GM21576 (cell line): ENCODE measurements around the gene TMEM95.
A peak's percentile ranks its signal among the peaks of the same experiment; 100 is the strongest.

Experiments used
- ATAC-seq: cut with Tn5 transposase; IDR thresholded peaks from one replicate; pipeline ENCODE4 v1.9.1; 2021; ENCODE audit warnings: mild to moderate bottlenecking, moderate library complexity; ENCODE audit not compliant: unreplicated experiment

The TMEM95 gene

GRCh38 chr17:7355053-7355452 is at the start of gene TMEM95:
TMEM95 (plus strand) TSS chr17:7355156; CDS start chr17:7355205, 49 bp downstream.
- ATAC-seq = no peak

GRCh38 chr17:7306911-7307685 is 47.9 kb upstream of the TMEM95 start, which contains the start of gene EIF5A:
EIF5A (plus strand) TSS chr17:7307628; CDS start chr17:7309636, 2,008 bp downstream.
- peak; percentile 61 for ATAC-seq

GRCh38 chr17:7307686-7308624 is 47.0 kb upstream of the TMEM95 start:
- ATAC-seq = no peak

GRCh38 chr17:7308625-7309433 is 46.1 kb upstream of the TMEM95 start:
- no peak for ATAC-seq

- ATAC-seq = no peak
These were observed 45.3 kb upstream of the TMEM95 start for GRCh38 chr17:7309628-7310027.

- ATAC-seq = no peak
These were observed 43.7 kb upstream of the TMEM95 start for GRCh38 chr17:7311110-7311705.

- ATAC-seq = no peak
These were observed 42.4 kb upstream of the TMEM95 start for GRCh38 chr17:7312432-7313087.

GRCh38 chr17:7313088-7313889 is 41.7 kb upstream of the TMEM95 start:
- no peak for ATAC-seq

GRCh38 chr17:7313890-7314718 is 40.9 kb upstream of the TMEM95 start:
- ATAC-seq = no peak

- ATAC-seq = peak; percentile 64
These were observed 40.0 kb upstream of the TMEM95 start, which contains the start of gene GPS2 for GRCh38 chr17:7314719-7315569. GPS2 (minus strand) TSS chr17:7315360; CDS start chr17:7315052, 308 bp downstream.

- no peak for ATAC-seq
These were observed 39.3 kb upstream of the TMEM95 start for GRCh38 chr17:7315570-7316235.

GRCh38 chr17:7317161-7317803 is 37.7 kb upstream of the TMEM95 start:
- ATAC-seq = no peak

GRCh38 chr17:7318121-7318860 is 36.7 kb upstream of the TMEM95 start:
- no peak for ATAC-seq

- ATAC-seq = no peak
These were observed 33.5 kb upstream of the TMEM95 start for GRCh38 chr17:7321466-7321865.

GRCh38 chr17:7322520-7323194 is 32.3 kb upstream of the TMEM95 start:
- ATAC-seq = no peak
